ENCODE results near the gene ARMC6.

ARMC6 gene

GRCh38 chr19:19033426-19034203, at the start of gene ARMC6, which contains the start of gene SUGP2:
Gene ARMC6, plus strand, starts transcription at chr19:19033603. Its CDS starts 607 bp downstream, at chr19:19034210.
Gene SUGP2, minus strand, starts transcription at chr19:19033517. Its CDS starts 2,446 bp downstream, at chr19:19031071.
- peak; percentile 56 for DNase-seq

GRCh38 chr19:18984251-18984650, 49.2 kb upstream of the ARMC6 start:
- no peak for DNase-seq

DNA sequence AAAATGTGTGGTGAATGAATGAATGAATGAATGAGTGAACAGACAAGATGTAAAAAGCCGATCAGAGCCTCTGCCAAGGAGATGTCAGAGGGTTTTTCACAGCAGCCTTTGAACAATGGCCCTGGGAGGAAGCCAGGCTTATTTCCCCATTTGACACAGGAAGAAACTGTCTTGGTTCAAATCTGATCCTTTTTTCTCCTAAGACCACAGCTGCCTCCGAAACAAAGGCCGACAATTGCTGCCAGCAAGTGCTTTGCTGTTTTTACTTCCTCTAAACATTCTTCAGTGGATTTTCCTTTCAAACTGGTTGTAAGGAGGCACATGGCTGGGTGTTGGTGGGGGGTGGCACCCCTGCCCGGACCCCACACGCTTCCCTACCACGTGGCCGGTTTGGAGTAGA, 48.1 kb upstream of the ARMC6 start:
- no peak for DNase-seq

- no peak for DNase-seq
These were observed 45.9 kb upstream of the ARMC6 start for GRCh38 chr19:18987456-18987855.

GRCh38 chr19:18989316-18989715, 44.1 kb upstream of the ARMC6 start:
- no peak for DNase-seq

GRCh38 chr19:18990128-18990708, 43.2 kb upstream of the ARMC6 start:
- no peak for DNase-seq

DNA sequence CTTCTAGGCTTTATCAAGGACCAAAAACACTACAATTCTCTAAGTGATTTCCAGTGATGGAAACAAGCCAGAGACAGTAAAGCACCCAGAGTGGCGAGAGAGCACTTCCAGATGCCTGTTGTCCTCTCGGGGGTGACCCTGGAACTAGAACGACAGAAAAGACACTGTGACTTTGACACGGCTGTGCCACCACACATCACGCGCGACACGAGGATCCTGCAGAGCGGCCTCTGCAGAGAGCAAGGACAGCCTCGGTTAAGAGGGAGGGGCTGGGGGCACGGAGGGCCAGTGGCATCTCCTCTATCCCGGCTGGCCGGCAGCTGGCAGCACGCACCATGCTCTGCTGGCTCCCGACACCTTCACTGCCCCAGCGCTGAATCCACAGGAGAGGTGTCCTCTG, 42.4 kb upstream of the ARMC6 start:
- no peak for DNase-seq

- DNase-seq = no peak
These were observed 41.9 kb upstream of the ARMC6 start for GRCh38 chr19:18991468-18991867.

GRCh38 chr19:18992696-18993095, 40.7 kb upstream of the ARMC6 start:
- no peak for DNase-seq

DNA sequence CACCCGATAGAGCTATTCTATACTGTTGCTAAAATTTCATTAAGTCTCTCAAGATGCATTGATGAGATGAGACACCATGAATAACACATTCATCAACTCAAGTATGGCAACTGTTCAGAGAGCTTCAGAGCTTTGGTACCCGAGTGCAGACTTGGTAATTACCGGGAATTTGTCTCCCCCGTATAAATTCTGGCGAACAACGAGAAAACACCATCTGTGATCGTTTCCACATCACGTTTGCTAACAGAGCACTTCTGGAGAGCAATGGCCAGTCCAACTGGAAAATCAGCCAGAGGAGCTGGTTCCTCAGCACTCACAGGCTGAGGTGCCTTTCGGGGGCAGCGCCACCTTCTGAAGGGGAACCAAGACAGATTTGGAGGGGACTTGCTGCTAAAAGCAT, 40.3 kb upstream of the ARMC6 start:
- no peak for DNase-seq

- no peak for DNase-seq
These were observed 37.6 kb upstream of the ARMC6 start for GRCh38 chr19:18995804-18996241.

GRCh38 chr19:18996351-18996750, 37.1 kb upstream of the ARMC6 start:
- no peak for DNase-seq

GRCh38 chr19:18996796-18997394, 36.5 kb upstream of the ARMC6 start:
- DNase-seq = no peak

DNA sequence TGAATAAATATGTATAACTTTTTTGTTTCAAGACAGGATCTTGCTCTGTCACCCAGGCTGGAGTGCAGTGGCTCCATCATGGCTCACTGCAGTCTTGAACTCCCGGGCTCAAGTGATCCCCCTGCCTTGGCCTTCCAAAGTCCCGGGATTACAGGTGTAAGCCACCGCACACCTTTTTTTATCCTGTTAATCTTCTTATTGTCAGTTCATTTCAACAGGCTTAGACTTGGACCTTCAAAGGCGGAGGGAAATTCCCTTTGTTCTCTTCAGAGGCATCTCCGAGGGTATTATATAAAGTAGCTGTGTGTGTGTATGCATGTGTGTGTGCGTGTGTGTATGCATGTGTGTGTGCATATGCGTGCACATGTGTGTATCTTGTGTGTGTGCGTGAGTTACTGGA, 35.1 kb upstream of the ARMC6 start:
- DNase-seq = no peak

DNA sequence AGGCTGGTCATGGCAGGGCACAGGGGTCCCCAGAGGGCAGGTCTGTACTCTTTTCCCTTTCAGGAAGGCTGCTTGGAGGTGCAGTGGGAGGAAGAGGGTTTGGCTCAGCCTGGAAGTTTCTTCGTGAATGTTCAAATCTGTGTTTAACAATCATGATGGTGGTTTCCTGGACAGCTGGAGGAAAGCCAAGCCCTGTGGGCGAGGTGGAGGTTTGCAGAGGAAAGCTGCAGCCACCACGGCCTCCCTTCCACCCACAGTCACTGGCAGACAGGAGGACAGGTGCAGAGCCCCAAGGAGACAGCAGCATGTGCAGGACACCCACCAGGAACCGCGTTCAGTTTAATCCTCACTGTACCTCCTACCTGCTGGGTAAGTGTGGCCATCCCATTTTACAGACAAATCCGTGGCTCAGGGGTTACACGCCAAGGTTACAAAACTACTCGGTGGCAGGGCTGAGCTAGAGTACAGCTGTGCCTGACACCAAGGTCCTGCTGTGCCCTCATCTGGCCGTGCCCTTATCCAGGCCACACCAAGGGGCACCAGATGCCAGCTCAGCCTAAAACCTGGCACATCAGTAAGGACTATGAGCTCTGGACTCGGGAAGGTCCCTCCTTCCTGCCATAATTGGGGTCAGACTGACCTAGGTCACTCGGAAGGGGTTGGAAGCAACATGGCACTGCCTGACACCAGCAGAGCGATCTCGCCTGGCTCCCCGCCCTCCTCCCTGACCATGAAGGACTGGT, 34.2 kb upstream of the ARMC6 start:
- no peak for DNase-seq

DNA sequence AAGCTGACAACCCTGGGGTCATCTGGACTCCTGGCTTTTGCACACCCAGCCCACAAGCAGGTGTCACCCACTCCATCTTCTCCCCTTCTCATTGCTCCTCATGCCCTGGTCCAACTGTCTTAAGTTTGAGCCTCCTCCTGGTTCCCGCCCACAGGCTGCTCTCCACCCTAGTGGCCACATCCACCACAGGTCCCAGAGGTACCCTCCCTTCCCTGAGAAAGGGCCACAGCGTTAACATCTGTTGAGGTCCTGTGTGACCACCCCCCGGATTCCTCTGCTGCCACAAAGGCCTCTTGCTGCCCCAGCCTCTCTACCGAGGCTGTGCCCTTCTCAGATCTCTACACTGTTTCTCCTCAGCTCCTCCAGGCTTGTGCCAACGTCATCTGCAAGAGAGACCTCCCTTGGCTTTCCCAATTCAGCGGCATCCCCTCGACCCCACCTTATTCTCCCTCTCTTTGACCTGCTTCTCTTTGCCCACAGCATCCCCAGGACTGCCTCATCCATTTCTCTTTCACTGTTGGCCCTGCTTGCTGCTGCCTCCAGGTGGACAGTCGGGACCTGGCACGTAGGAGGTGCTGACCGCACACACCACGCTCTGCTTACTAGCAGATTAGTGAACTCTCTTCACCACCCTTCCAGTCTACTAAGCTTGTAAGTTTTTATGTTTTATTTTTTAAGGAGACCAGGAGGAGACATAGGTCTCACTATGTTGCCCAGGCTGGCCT, 33.3 kb upstream of the ARMC6 start:
- DNase-seq = no peak

- DNase-seq = no peak
These were observed 29.3 kb upstream of the ARMC6 start for GRCh38 chr19:19004144-19004543.

DNA sequence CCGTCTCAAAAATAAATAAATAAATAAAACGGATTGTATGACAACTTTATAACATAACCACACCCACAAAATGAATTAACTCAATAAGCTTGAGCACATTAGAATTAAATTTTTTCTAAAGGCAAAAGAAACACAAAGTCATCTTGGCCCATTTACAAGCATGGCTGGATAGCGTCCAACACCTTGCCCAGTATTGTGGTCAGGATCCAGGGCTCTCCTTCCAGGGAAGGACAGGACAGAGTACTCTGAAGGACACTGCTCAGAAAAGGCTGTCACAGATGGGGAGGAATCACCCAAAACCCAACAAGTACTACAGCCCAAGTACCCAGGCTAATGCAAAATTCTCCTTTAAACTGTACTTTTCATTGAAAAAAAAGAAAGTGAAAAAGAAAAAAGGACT, 27.2 kb upstream of the ARMC6 start:
- DNase-seq = no peak

- DNase-seq = no peak
These were observed 23.5 kb upstream of the ARMC6 start for GRCh38 chr19:19009951-19010350.

DNA sequence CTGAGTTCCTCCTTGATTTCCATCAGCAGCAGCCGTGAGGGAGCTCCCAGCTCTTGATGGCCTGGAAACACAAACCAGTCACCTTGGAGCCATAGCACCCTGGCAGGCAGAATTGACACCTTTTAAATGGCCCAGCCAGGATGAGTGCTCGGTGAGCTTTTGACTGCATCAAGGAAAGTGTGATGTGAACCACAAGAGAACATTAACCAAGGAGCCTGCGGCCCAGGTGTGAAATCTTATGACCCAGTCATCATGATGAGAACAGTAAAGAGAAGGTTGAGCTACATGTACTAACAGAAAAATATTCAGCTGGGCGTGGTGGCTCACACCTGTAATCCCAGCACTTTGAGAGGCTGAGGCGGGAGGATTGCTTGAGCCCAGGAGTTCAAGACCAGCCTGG, 22.9 kb upstream of the ARMC6 start:
- no peak for DNase-seq

DNA sequence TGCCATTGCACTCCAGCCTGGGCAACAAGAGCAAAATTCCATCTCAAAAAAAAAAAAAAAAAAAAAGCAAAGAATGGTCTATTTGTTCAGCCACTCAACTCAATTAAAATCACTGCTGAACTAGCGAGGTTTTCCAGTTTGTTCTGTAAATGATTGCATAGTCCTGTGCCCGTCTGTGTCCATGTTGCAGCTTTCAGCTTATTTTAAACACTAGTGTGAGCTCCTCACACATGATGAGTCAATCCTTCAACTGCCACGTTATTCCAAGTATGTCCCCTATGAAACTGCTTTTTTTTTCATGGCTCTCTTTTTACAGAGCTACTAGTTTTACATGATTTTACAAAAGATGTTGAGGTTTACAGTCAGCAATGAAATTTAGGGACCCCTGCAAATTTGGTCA, 12.3 kb upstream of the ARMC6 start:
- DNase-seq = no peak

- DNase-seq = no peak
These were observed 10.9 kb upstream of the ARMC6 start for GRCh38 chr19:19022380-19022961.

Measured in DMS153 (cell line).